ENCODE data around the gene IL1RAPL2. TPM values are rescaled to one million over a fixed set of nuclear protein-coding genes. Genes with fewer than 3 reads are reported as not detected.

The IL1RAPL2 gene
- total and polyA plus RNA-seq, 7 donors, result not detected

GRCh38 chrX:105210258-105210657 is 644.3 kb downstream of the IL1RAPL2 start:
- Histone ChIP-seq H3K27me3 (ENCODE audit: insufficient read depth in 3 of 3, low read length in 2 of 3) (peaks cover 0 to 18% (median 0%) of the 10 kb centered on the region in 3 donors), H3K27ac (no peak overlapping the region), H3K9me3 (no peaks in the 10 kb centered on the region), H3K4me3 (no peak overlapping the region), H3K4me1 (no peaks in the 10 kb centered on the region), H3K36me3 (ENCODE audit: insufficient read depth in 1 of 2, low read depth in 1 of 2) (no peaks in the 10 kb centered on the region)
- ATAC-seq, result no peak
- DNase-seq, result no peak
- peak; percentile 4 for TF ChIP-seq CTCF (IDR thresholded peaks at IDR 0.05)
- WGBS, 3 donors, result 66 to 94% (median 91%) methylated on average over 2 of the region's 2 CpGs
- intact Hi-C loops (cut with DNase I), result no loop called here

GRCh38 chrX:105211066-105211575 is 645.1 kb downstream of the IL1RAPL2 start:
- no peaks in the 10 kb centered on the region for H3K4me1 ChIP-seq
- no peak for ATAC-seq
- H3K4me3 ChIP-seq, result no peak overlapping the region
- no peak for TF ChIP-seq CTCF (IDR thresholded peaks at IDR 0.05)
- H3K36me3 ChIP-seq (ENCODE audit: insufficient read depth in 1 of 2, low read depth in 1 of 2), result no peaks in the 10 kb centered on the region
- peaks cover under 1% of the 10 kb centered on the region for H3K9me3 ChIP-seq
- peaks cover 0 to 18% (median 0%) of the 10 kb centered on the region in 3 donors for H3K27me3 ChIP-seq (ENCODE audit: insufficient read depth in 3 of 3, low read length in 2 of 3)
- DNase-seq, result no peak
- H3K27ac ChIP-seq, result no peak overlapping the region
- intact Hi-C loops (cut with DNase I), result no loop called here
- 75 to 88% (median 87%) methylated on average over 3 of the region's 3 CpGs for WGBS, 3 donors

GRCh38 chrX:105219454-105220401 is 653.7 kb downstream of the IL1RAPL2 start:
- no peak overlapping the region for H3K27ac ChIP-seq
- H3K9me3 ChIP-seq, result peaks cover 3% of the 10 kb centered on the region
- no peak for DNase-seq
- H3K36me3 ChIP-seq (ENCODE audit: insufficient read depth in 1 of 2, low read depth in 1 of 2), result no peaks in the 10 kb centered on the region
- H3K4me1 ChIP-seq, result no peaks in the 10 kb centered on the region
- no peak for TF ChIP-seq CTCF (IDR thresholded peaks at IDR 0.05)
- 89 to 100% (median 96%) methylated on average over 18 to 26 of the region's 26 CpGs for WGBS, 3 donors
- no peak for ATAC-seq
- intact Hi-C loops (cut with DNase I), result no loop called here
- no peak overlapping the region for H3K4me3 ChIP-seq
- H3K27me3 ChIP-seq (ENCODE audit: insufficient read depth in 3 of 3, low read length in 2 of 3), result peaks cover 0 to 15% (median 0%) of the 10 kb centered on the region in 3 donors

- no peak for TF ChIP-seq CTCF (IDR thresholded peaks at IDR 0.05)
- 70 to 90% (median 89%) methylated on average over 5 to 7 of the region's 7 CpGs for WGBS, 3 donors
- no peak within 1 kb of the TSS for H3K4me3 ChIP-seq
- intact Hi-C loops (cut with DNase I), result no loop called here
- no peak for ATAC-seq
- no peak within 1 kb of the TSS for H3K27ac ChIP-seq
- DNase-seq, result no peak
- no peaks in the 10 kb centered on the region for H3K36me3 ChIP-seq (ENCODE audit: insufficient read depth in 1 of 2, low read depth in 1 of 2)
- no peaks in the 10 kb centered on the region for H3K4me1 ChIP-seq
- H3K27me3 ChIP-seq (ENCODE audit: insufficient read depth in 3 of 3, low read length in 2 of 3), result peaks cover 0 to 15% (median 0%) of the 10 kb centered on the region in 3 donors
- H3K9me3 ChIP-seq, result peaks cover 3% of the 10 kb centered on the region
Observed at GRCh38 chrX:105220636-105221035, 654.6 kb downstream of the IL1RAPL2 start, which contains the start of gene TEX13A. Gene TEX13A (minus strand): TSS chrX:105220694. CDS start chrX:105220397, 297 bp downstream.

Data from psoas muscle (tissue), 8 donors.